DND-41 (cell line): ENCODE measurements around the gene SPANXN2.

Source experiments
- EZH2 ChIP-seq: IDR thresholded peaks from 3 replicates; pipeline ENCODE4 v1.6.1; 2012; ENCODE audit warnings: borderline replicate concordance, low read depth, mild to moderate bottlenecking, moderate library complexity, low read length, inconsistent platforms; ENCODE audit not compliant: severe bottlenecking
- TF ChIP-seq, protein P1 (sequence below): IDR thresholded peaks from 2 replicates; pipeline ENCODE4 v1.5.1; 2012; ENCODE audit warnings: borderline replicate concordance, low read length, moderate library complexity, mild to moderate bottlenecking; ENCODE audit not compliant: poor library complexity, severe bottlenecking; ENCODE audit errors: extremely low read depth

DNA sequence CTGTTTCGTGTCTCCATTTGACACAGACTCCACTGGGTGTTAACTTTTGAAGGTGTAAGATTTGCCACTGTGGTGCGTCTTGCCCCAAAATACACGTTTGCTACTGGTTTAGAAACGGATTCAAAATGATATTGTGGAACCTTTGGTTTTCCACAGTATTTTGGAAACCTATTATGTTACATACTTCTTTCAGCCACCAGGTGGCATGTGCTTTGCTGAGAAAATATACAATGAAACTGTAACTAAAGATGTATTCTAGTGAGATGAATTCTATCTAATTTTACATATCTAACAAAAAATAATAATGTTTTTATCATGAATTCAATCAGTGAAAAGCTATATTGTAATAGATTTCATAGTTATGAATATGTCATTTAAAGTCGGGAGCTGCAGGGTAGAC, 56.2 kb downstream of the SPANXN2 start:
- TF ChIP-seq, protein P1, sequence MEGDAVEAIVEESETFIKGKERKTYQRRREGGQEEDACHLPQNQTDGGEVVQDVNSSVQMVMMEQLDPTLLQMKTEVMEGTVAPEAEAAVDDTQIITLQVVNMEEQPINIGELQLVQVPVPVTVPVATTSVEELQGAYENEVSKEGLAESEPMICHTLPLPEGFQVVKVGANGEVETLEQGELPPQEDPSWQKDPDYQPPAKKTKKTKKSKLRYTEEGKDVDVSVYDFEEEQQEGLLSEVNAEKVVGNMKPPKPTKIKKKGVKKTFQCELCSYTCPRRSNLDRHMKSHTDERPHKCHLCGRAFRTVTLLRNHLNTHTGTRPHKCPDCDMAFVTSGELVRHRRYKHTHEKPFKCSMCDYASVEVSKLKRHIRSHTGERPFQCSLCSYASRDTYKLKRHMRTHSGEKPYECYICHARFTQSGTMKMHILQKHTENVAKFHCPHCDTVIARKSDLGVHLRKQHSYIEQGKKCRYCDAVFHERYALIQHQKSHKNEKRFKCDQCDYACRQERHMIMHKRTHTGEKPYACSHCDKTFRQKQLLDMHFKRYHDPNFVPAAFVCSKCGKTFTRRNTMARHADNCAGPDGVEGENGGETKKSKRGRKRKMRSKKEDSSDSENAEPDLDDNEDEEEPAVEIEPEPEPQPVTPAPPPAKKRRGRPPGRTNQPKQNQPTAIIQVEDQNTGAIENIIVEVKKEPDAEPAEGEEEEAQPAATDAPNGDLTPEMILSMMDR = peak; percentile 50
- TF ChIP-seq EZH2 = no peak
